Breast epithelium (tissue), 3 donors: ENCODE measurements around the gene CHMP5.

ENCODE experiments used
- POLR2A ChIP-seq: fragments of 450-650 bp; IDR thresholded peaks from one replicate; pipeline ENCODE4 v1.6.1; 2016; ENCODE audit warnings: antibody characterized with exemption, mild to moderate bottlenecking, moderate library complexity
- POLR2AphosphoS5 ChIP-seq, 3 donors: sonication (generic); formaldehyde crosslinking; IDR thresholded peaks; one replicate each; pipeline ENCODE4 v1.6.1; 2017; ENCODE audit warnings: antibody characterized with exemption in 3 of 3
- TF ChIP-seq, protein P1 (sequence below), 3 donors: fragments of 450-650 bp; IDR thresholded peaks; one replicate each; pipeline ENCODE4 v1.5.1; 2016 to 2017; ENCODE audit warnings: antibody characterized with exemption in 3 of 3, mild to moderate bottlenecking in 3 of 3, moderate library complexity in 3 of 3

DNA sequence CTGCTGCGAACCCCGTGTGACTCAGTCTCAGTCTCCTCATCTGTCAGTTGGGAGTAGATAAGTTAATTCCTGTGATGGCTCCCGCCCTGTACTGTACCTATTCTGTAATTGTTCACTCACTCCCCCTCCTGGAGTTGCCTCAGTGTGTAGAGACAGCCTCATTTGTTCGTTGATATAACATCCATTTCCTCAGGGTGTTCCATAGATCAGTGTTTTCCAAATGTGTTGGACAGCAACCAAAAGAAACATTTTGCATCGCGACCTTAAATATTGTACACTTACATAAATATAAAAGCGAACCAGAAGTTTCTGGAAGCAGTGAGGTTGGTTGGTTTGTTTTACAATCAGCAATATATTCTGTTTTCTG lies 26.2 kb downstream of the CHMP5 start:
- TF ChIP-seq, protein P1, sequence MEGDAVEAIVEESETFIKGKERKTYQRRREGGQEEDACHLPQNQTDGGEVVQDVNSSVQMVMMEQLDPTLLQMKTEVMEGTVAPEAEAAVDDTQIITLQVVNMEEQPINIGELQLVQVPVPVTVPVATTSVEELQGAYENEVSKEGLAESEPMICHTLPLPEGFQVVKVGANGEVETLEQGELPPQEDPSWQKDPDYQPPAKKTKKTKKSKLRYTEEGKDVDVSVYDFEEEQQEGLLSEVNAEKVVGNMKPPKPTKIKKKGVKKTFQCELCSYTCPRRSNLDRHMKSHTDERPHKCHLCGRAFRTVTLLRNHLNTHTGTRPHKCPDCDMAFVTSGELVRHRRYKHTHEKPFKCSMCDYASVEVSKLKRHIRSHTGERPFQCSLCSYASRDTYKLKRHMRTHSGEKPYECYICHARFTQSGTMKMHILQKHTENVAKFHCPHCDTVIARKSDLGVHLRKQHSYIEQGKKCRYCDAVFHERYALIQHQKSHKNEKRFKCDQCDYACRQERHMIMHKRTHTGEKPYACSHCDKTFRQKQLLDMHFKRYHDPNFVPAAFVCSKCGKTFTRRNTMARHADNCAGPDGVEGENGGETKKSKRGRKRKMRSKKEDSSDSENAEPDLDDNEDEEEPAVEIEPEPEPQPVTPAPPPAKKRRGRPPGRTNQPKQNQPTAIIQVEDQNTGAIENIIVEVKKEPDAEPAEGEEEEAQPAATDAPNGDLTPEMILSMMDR (IDR thresholded peaks at IDR 0.05) = no peak
- no peak for TF ChIP-seq POLR2A
- TF ChIP-seq POLR2AphosphoS5 (IDR thresholded peaks at IDR 0.05) = no peak
